Neural progenitor cell (in vitro differentiated cells): ENCODE data around the gene TP73.

Experiments
- CTCF ChIP-seq: fragments of 200-600 bp; sonication (generic); IDR thresholded peaks from 2 replicates; pipeline ENCODE4 v1.5.1; 2017; ENCODE audit warnings: antibody characterized with exemption, mild to moderate bottlenecking
- EZH2 ChIP-seq: fragments of 200-600 bp; sonication (generic); IDR thresholded peaks from 2 replicates; pipeline ENCODE4 v1.6.1; 2017; ENCODE audit warnings: antibody characterized with exemption, mild to moderate bottlenecking, moderate library complexity
- EZH2phosphoT487 ChIP-seq: fragments of 200-600 bp; sonication (generic); IDR thresholded peaks from 2 replicates; pipeline ENCODE4 v1.6.1; 2017; ENCODE audit warnings: antibody characterized with exemption

- TF ChIP-seq EZH2phosphoT487 (no peak), EZH2 (no peak), CTCF (no peak)
Measured at GRCh38 chr1:3673381-3674099, 21.2 kb downstream of the TP73 start.
